H9 (cell line): ENCODE data around the gene GRID2IP. TPM values are rescaled to one million over a fixed set of nuclear protein-coding genes. Genes with fewer than 3 reads are reported as not detected.

ENCODE experiments used
- DNase-seq: peaks from one replicate; pipeline ENCODE4 v3.0.0-alpha.2; 2017
- H2AFZ ChIP-seq: one replicate; pipeline ENCODE4 v1.6.1; 2013; ENCODE audit warnings: mild to moderate bottlenecking, low read length, control low read depth, moderate library complexity
- H2AK5ac ChIP-seq: 2 replicates; pipeline ENCODE4 v1.6.1; 2013; ENCODE audit warnings: low read length, control low read depth, mixed read lengths; ENCODE audit not compliant: insufficient read length
- H2BK120ac ChIP-seq: one replicate; pipeline ENCODE4 v1.6.1; 2013; ENCODE audit warnings: low read depth, mild to moderate bottlenecking, low read length, control low read depth, inconsistent platforms; ENCODE audit not compliant: poor library complexity, severe bottlenecking
- H2BK12ac ChIP-seq: 2 replicates; pipeline ENCODE4 v1.6.1; 2013; ENCODE audit warnings: low read length, control low read depth, mixed read lengths, low read depth; ENCODE audit not compliant: insufficient read length
- H2BK15ac ChIP-seq: 2 replicates; pipeline ENCODE4 v1.6.1; 2013; ENCODE audit warnings: low read depth, low read length, control low read depth
- H2BK20ac ChIP-seq: one replicate; pipeline ENCODE4 v1.6.1; 2013; ENCODE audit warnings: low read depth, mild to moderate bottlenecking, low read length, control low read depth, inconsistent platforms; ENCODE audit not compliant: poor library complexity, severe bottlenecking
- H2BK5ac ChIP-seq: 2 replicates; pipeline ENCODE4 v1.6.1; 2013; ENCODE audit warnings: low read length, control low read depth, mixed read lengths; ENCODE audit not compliant: insufficient read length
- H3K14ac ChIP-seq: 2 replicates; pipeline ENCODE4 v1.6.1; 2013; ENCODE audit warnings: low read length, control low read depth; ENCODE audit not compliant: insufficient read depth
- H3K18ac ChIP-seq: 2 replicates; pipeline ENCODE4 v1.6.1; 2013; ENCODE audit warnings: low read depth, mild to moderate bottlenecking, mixed read lengths, low read length, control low read depth; ENCODE audit not compliant: insufficient read length
- H3K23ac ChIP-seq: 2 replicates; pipeline ENCODE4 v1.6.1; 2013; ENCODE audit warnings: low read length, control low read depth, mixed read lengths, low read depth; ENCODE audit not compliant: insufficient read length
- H3K23me2 ChIP-seq: 2 replicates; pipeline ENCODE4 v1.6.1; 2013; ENCODE audit warnings: low read depth, mild to moderate bottlenecking, mixed read lengths, low read length, control low read depth; ENCODE audit not compliant: insufficient read length, poor library complexity, severe bottlenecking
- H3K27ac ChIP-seq: 2 replicates; pipeline ENCODE4 v1.5.1; 2013; ENCODE audit warnings: low read length, control low read depth, mixed read lengths, low read depth; ENCODE audit not compliant: insufficient read length
- H3K27me3 ChIP-seq: 2 replicates; pipeline ENCODE4 v1.6.1; 2013; ENCODE audit warnings: low read length, control low read depth, inconsistent platforms; ENCODE audit not compliant: insufficient read depth
- H3K4ac ChIP-seq: 2 replicates; pipeline ENCODE4 v1.6.1; 2013; ENCODE audit warnings: low read depth, mild to moderate bottlenecking, control low read depth, inconsistent platforms, low read length, moderate library complexity
- H3K4me1 ChIP-seq: 2 replicates; pipeline ENCODE4 v1.6.1; 2013; ENCODE audit warnings: low read length, control low read depth, inconsistent platforms; ENCODE audit not compliant: insufficient read depth
- H3K4me2 ChIP-seq: 2 replicates; pipeline ENCODE4 v1.6.1; 2013; ENCODE audit warnings: low read length, control low read depth, mixed read lengths; ENCODE audit not compliant: insufficient read length, insufficient read depth
- H3K56ac ChIP-seq: 2 replicates; pipeline ENCODE4 v1.6.1; 2013; ENCODE audit warnings: low read depth, mild to moderate bottlenecking, mixed read lengths, low read length, control low read depth; ENCODE audit not compliant: insufficient read length
- H3K79me1 ChIP-seq: 2 replicates; pipeline ENCODE4 v1.6.1; 2013; ENCODE audit warnings: low read depth, mild to moderate bottlenecking, moderate library complexity, low read length, control low read depth, inconsistent platforms; ENCODE audit not compliant: insufficient read depth, poor library complexity, severe bottlenecking
- H3K79me2 ChIP-seq: 2 replicates; pipeline ENCODE4 v1.6.1; 2013; ENCODE audit warnings: low read length, control low read depth, inconsistent platforms; ENCODE audit not compliant: insufficient read depth
- H3K9ac ChIP-seq: 2 replicates; pipeline ENCODE4 v1.6.1; 2013; ENCODE audit warnings: low read length, control low read depth, mixed read lengths; ENCODE audit not compliant: insufficient read length; ENCODE audit errors: extremely low read depth
- H3K9me3 ChIP-seq: one replicate; pipeline ENCODE4 v1.6.1; 2013; ENCODE audit warnings: low read depth, low read length, inconsistent platforms; ENCODE audit not compliant: control insufficient read depth
- H3T11ph ChIP-seq: one replicate; pipeline ENCODE4 v1.6.1; 2013; ENCODE audit warnings: mild to moderate bottlenecking, low read length, control low read depth, inconsistent platforms
- H4K20me1 ChIP-seq: one replicate; pipeline ENCODE4 v1.6.1; 2013; ENCODE audit not compliant: control insufficient read depth, insufficient read length, insufficient read depth
- H4K5ac ChIP-seq: 2 replicates; pipeline ENCODE4 v1.6.1; 2013; ENCODE audit warnings: low read depth, mild to moderate bottlenecking, mixed read lengths, low read length, control low read depth; ENCODE audit not compliant: insufficient read length
- H4K8ac ChIP-seq: replicated peaks from 2 replicates; pipeline ENCODE4 v1.6.1; 2013; ENCODE audit warnings: low read length, control low read depth, mixed read lengths, low read depth; ENCODE audit not compliant: insufficient read length
- H4K91ac ChIP-seq: 2 replicates; pipeline ENCODE4 v1.6.1; 2013; ENCODE audit warnings: low read depth, mild to moderate bottlenecking, moderate library complexity, mixed read lengths, low read length, control low read depth; ENCODE audit not compliant: insufficient read length
- H3K27ac Mint-ChIP-seq, 3 experiments: 2 replicates in 2 of 3; 3 replicates in 1 of 3; pipeline ENCODE4 v1.8.0; 2020 to 2021; ENCODE audit warnings: mixed read lengths in 3 of 3, mild to moderate bottlenecking in 1 of 3, moderate library complexity in 1 of 3
- H3K27me3 Mint-ChIP-seq: 2 replicates; pipeline ENCODE4 v1.8.0; 2021; ENCODE audit warnings: low read depth, mild to moderate bottlenecking, moderate library complexity, mixed read lengths
- H3K36me3 Mint-ChIP-seq, 3 experiments: 2 replicates in 2 of 3; 3 replicates in 1 of 3; pipeline ENCODE4 v1.8.0; 2020 to 2021; ENCODE audit warnings: low read depth in 3 of 3, mixed read lengths in 3 of 3; ENCODE audit not compliant: insufficient read depth in 1 of 3
- H3K4me1 Mint-ChIP-seq, 2 experiments: 2 replicates each; pipeline ENCODE4 v1.8.0; 2020; ENCODE audit warnings: mixed read lengths in 2 of 2
- H3K4me3 Mint-ChIP-seq, 2 experiments: 2 replicates in 1 of 2; 3 replicates in 1 of 2; pipeline ENCODE4 v1.8.0; 2020 to 2021; ENCODE audit warnings: mild to moderate bottlenecking in 2 of 2, mixed read lengths in 2 of 2, moderate library complexity in 1 of 2
- H3K9me3 Mint-ChIP-seq, 2 experiments: 2 replicates in 1 of 2; 3 replicates in 1 of 2; pipeline ENCODE4 v1.8.0; 2020; ENCODE audit warnings: mild to moderate bottlenecking in 2 of 2, mixed read lengths in 2 of 2, moderate library complexity in 1 of 2
- WGBS: extraction: QIAGEN DNeasy Blood & Tissue Kit; methylation state at CpG from one replicate; pipeline ENCODE4 v1.1.7; 2013; ENCODE audit warnings: missing lambda C conversion rate, low lambda C conversion rate, mixed read lengths; ENCODE audit not compliant: insufficient read length; ENCODE audit errors: extremely low coverage; 5-methylcytosine and 5-hydroxymethylcytosine counted together
- total RNA-seq: library from RNA; stranded (reverse); gene quantifications from 2 replicates; pipeline ENCODE4 v1.2.1, GENCODE V29; 2021
- TF ChIP-seq, protein P1 (sequence below): fragments of 200-600 bp; sonication (generic); conservative IDR thresholded peaks from 3 replicates; pipeline ENCODE4 v1.8.0; 2021; ENCODE audit warnings: antibody characterized with exemption, mild to moderate bottlenecking

GRID2IP gene
- total RNA-seq, 1 experiment from 2014 or later, result 1.7 TPM

DNA sequence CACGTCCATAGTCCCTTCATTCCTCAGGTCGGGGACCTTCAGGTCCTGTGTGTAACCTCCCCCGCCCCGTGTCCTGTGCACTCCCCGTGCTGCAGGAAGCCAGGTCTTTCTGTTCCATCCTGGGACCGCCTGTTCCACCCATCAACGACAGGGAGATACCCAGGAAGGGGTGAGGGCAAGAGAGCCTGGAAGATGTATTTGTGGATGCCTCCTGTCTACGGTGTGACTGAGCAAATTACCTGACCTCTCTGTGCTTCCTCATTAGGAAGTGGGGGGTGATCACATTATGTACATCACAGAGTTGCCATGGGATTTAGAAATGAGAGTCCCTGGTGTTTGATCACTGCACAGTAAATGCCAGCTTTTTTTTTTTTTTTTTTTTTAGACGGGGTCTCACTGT lies 46.3 kb downstream of the GRID2IP start:
- H3K9me3 ChIP-seq, result no peaks in the 10 kb centered on the region
- peak overlapping the region; percentile 39 for H3K9ac ChIP-seq
- no peaks in the 10 kb centered on the region for H4K20me1 ChIP-seq
- Mint-ChIP-seq H3K4me3 (peak overlapping the region; percentile 76 to 86), H3K9me3 (peaks cover 0 to 3% of the 10 kb centered on the region in 2 experiments; a peak in 2 of 5 replicates), H3K36me3 (peaks cover 0 to 3% (median 3%) of the 10 kb centered on the region in 3 experiments; a peak in 2 of 7 replicates), H3K27me3 (peaks cover 6% of the 10 kb centered on the region), H3K4me1 (peaks cover 4 to 10% of the 10 kb centered on the region in 2 experiments), H3K27ac (peak overlapping the region in 1 of 3 experiments; percentile 34; a peak in 1 of 7 replicates)
- no peak overlapping the region for H4K8ac ChIP-seq
- TF ChIP-seq, protein P1, sequence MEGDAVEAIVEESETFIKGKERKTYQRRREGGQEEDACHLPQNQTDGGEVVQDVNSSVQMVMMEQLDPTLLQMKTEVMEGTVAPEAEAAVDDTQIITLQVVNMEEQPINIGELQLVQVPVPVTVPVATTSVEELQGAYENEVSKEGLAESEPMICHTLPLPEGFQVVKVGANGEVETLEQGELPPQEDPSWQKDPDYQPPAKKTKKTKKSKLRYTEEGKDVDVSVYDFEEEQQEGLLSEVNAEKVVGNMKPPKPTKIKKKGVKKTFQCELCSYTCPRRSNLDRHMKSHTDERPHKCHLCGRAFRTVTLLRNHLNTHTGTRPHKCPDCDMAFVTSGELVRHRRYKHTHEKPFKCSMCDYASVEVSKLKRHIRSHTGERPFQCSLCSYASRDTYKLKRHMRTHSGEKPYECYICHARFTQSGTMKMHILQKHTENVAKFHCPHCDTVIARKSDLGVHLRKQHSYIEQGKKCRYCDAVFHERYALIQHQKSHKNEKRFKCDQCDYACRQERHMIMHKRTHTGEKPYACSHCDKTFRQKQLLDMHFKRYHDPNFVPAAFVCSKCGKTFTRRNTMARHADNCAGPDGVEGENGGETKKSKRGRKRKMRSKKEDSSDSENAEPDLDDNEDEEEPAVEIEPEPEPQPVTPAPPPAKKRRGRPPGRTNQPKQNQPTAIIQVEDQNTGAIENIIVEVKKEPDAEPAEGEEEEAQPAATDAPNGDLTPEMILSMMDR, result no peak
- H3K18ac ChIP-seq, result no peak overlapping the region
- H3T11ph ChIP-seq, result no peak overlapping the region
- H3K4me1 ChIP-seq, result no peaks in the 10 kb centered on the region
- WGBS, result no CpG with 5 or more reads among the region's 9 CpGs
- no peak overlapping the region for H3K56ac ChIP-seq
- H3K27me3 ChIP-seq, result no peaks in the 10 kb centered on the region
- H3K23ac ChIP-seq, result no peak overlapping the region
- H3K79me2 ChIP-seq, result no peaks in the 10 kb centered on the region
- no peak overlapping the region for H3K14ac ChIP-seq
- no peaks in the 10 kb centered on the region for H3K79me1 ChIP-seq
- H2BK5ac ChIP-seq, result no peak overlapping the region
- H3K23me2 ChIP-seq, result peaks cover 6% of the 10 kb centered on the region
- H2AFZ ChIP-seq, result no peak overlapping the region
- no peak overlapping the region for H3K4ac ChIP-seq
- no peak overlapping the region for H4K5ac ChIP-seq
- H2AK5ac ChIP-seq, result no peak overlapping the region
- no peak overlapping the region for H2BK15ac ChIP-seq
- peak overlapping the region; percentile 80 for H3K4me2 ChIP-seq
- H4K91ac ChIP-seq, result no peak overlapping the region
- H2BK20ac ChIP-seq, result no peak overlapping the region
- no peak for DNase-seq
- H2BK120ac ChIP-seq, result no peak overlapping the region
- H2BK12ac ChIP-seq, result no peak overlapping the region
- no peak overlapping the region for H3K27ac ChIP-seq
